Loucy (cell line): ENCODE results near the gene HABP4.

Experiments
- H2AFZ ChIP-seq: fragments of 200-600 bp; sonication (generic); 2 replicates; pipeline ENCODE4 v1.6.0; 2016; ENCODE audit warnings: antibody characterized with exemption, mild to moderate bottlenecking, low read length, moderate library complexity
- H3F3A ChIP-seq: fragments of 200-600 bp; 2 replicates; pipeline ENCODE4 v1.6.0; 2016; ENCODE audit warnings: antibody characterized with exemption, low read depth, mild to moderate bottlenecking
- H3K27me3 ChIP-seq: fragments of 200-600 bp; sonication (generic); 2 replicates; pipeline ENCODE4 v1.6.1; 2014; ENCODE audit warnings: low read length, mild to moderate bottlenecking; ENCODE audit not compliant: insufficient read depth, poor library complexity, severe bottlenecking
- H3K36me3 ChIP-seq: fragments of 200-600 bp; sonication (generic); 2 replicates; pipeline ENCODE4 v1.6.1; 2016; ENCODE audit warnings: low read length; ENCODE audit not compliant: insufficient read depth
- H3K4me1 ChIP-seq: fragments of 200-600 bp; sonication (generic); 2 replicates; pipeline ENCODE4 v1.5.1; 2014; ENCODE audit warnings: low read length, mild to moderate bottlenecking; ENCODE audit not compliant: insufficient read depth, poor library complexity, severe bottlenecking
- H3K4me2 ChIP-seq: fragments of 200-600 bp; sonication (generic); 2 replicates; pipeline ENCODE4 v1.6.0; 2014; ENCODE audit warnings: antibody characterized with exemption, low read length, low read depth, mild to moderate bottlenecking; ENCODE audit not compliant: poor library complexity, severe bottlenecking
- H3K4me3 ChIP-seq: fragments of 200-600 bp; sonication (generic); 2 replicates; pipeline ENCODE4 v1.5.1; 2014; ENCODE audit warnings: low read length, mild to moderate bottlenecking, mixed read lengths; ENCODE audit not compliant: poor library complexity, severe bottlenecking
- H3K79me2 ChIP-seq: fragments of 200-600 bp; sonication (generic); 2 replicates; pipeline ENCODE4 v1.6.1; 2014; ENCODE audit warnings: low read length; ENCODE audit not compliant: insufficient read depth
- H3K9ac ChIP-seq: fragments of 200-600 bp; sonication (generic); 2 replicates; pipeline ENCODE4 v1.6.0; 2014; ENCODE audit warnings: mild to moderate bottlenecking, low read depth, low read length, moderate library complexity; ENCODE audit not compliant: poor library complexity, severe bottlenecking
- H3K9me2 ChIP-seq: fragments of 200-600 bp; sonication (generic); replicated peaks from 2 replicates; pipeline ENCODE4 v1.6.1; 2016; ENCODE audit warnings: low read depth, low read length, mixed read lengths
- H3K9me3 ChIP-seq: fragments of 200-600 bp; sonication (generic); 2 replicates; pipeline ENCODE4 v1.6.1; 2014; ENCODE audit warnings: mild to moderate bottlenecking, antibody characterized with exemption, low read length, low read depth; ENCODE audit not compliant: insufficient read depth
- H4K20me1 ChIP-seq: fragments of 200-600 bp; sonication (generic); 2 replicates; pipeline ENCODE4 v1.6.0; 2014; ENCODE audit warnings: antibody characterized with exemption, low read length, mild to moderate bottlenecking; ENCODE audit not compliant: insufficient read depth, poor library complexity, severe bottlenecking
- CTCF ChIP-seq: fragments of 200-600 bp; sonication (generic); conservative IDR thresholded peaks from 2 replicates; pipeline ENCODE4 v1.5.1; 2014; ENCODE audit warnings: mild to moderate bottlenecking, antibody characterized with exemption, low read length
- EZH2phosphoT487 ChIP-seq: fragments of 200-600 bp; IDR thresholded peaks from 2 replicates; pipeline ENCODE4 v1.6.1; 2018; ENCODE audit warnings: antibody characterized with exemption, mild to moderate bottlenecking, moderate library complexity, borderline replicate concordance

The HABP4 gene

GRCh38 chr9:96441798-96442445 is 8.0 kb upstream of the HABP4 start:
- H3F3A ChIP-seq, result no peaks in the 10 kb centered on the region; the same call in 1 of the 2 replicates
- H3K36me3 ChIP-seq, result no peaks in the 10 kb centered on the region
- H3K9me3 ChIP-seq, result no peaks in the 10 kb centered on the region
- no peaks in the 10 kb centered on the region for H3K9me2 ChIP-seq
- H3K27me3 ChIP-seq, result no peaks in the 10 kb centered on the region
- H3K9ac ChIP-seq, result no peak overlapping the region
- no peak overlapping the region for H3K4me2 ChIP-seq
- H3K4me1 ChIP-seq, result no peaks in the 10 kb centered on the region
- no peaks in the 10 kb centered on the region for H3K79me2 ChIP-seq
- H4K20me1 ChIP-seq, result no peaks in the 10 kb centered on the region
- H2AFZ ChIP-seq, result peak overlapping the region; percentile 18; the same call in 1 of the 2 replicates
- TF ChIP-seq CTCF (peak; percentile 74), EZH2phosphoT487 (no peak)
- no peak overlapping the region for H3K4me3 ChIP-seq

- peak overlapping the region; percentile 18; the same call in 1 of the 2 replicates for H2AFZ ChIP-seq
- H3K4me2 ChIP-seq, result no peak overlapping the region
These were observed 7.5 kb upstream of the HABP4 start for GRCh38 chr9:96442491-96442890.

GRCh38 chr9:96447406-96447805 is 2.6 kb upstream of the HABP4 start:
- peaks cover 8% of the 10 kb centered on the region for H3K27me3 ChIP-seq
- H3K36me3 ChIP-seq, result no peaks in the 10 kb centered on the region
- H3K4me2 ChIP-seq, result no peak overlapping the region
- no peaks in the 10 kb centered on the region; the same call in 1 of the 2 replicates for H3F3A ChIP-seq
- no peak overlapping the region for H3K4me3 ChIP-seq
- no peaks in the 10 kb centered on the region for H3K9me3 ChIP-seq
- H3K9me2 ChIP-seq, result no peaks in the 10 kb centered on the region
- no peak overlapping the region for H2AFZ ChIP-seq
- H3K79me2 ChIP-seq, result peaks cover 5% of the 10 kb centered on the region; the same call in 1 of the 2 replicates
- peaks cover 12% of the 10 kb centered on the region for H3K4me1 ChIP-seq
- TF ChIP-seq EZH2phosphoT487 (no peak), CTCF (no peak)
- H3K9ac ChIP-seq, result no peak overlapping the region
- peaks cover 7% of the 10 kb centered on the region for H4K20me1 ChIP-seq

More at GRCh38 chr9:96442491-96442890, 7.5 kb upstream of the HABP4 start:
- Histone ChIP-seq H3K4me3 (no peak overlapping the region), H3K9me3 (no peaks in the 10 kb centered on the region), H3K27me3 (no peaks in the 10 kb centered on the region), H3F3A (no peaks in the 10 kb centered on the region; the same call in 1 of the 2 replicates), H3K79me2 (no peaks in the 10 kb centered on the region), H3K9me2 (no peaks in the 10 kb centered on the region), H3K4me1 (no peaks in the 10 kb centered on the region), H3K36me3 (no peaks in the 10 kb centered on the region), H4K20me1 (no peaks in the 10 kb centered on the region), H3K9ac (no peak overlapping the region)
- TF ChIP-seq EZH2phosphoT487, result no peak
- TF ChIP-seq CTCF, result no peak
